Liver (tissue), 9 donors: ENCODE data around the gene KIF1A. TPM values are rescaled to one million over a fixed set of nuclear protein-coding genes. Genes with fewer than 3 reads are reported as not detected.
A peak's percentile ranks its signal among the peaks of the same experiment; 100 is the strongest.

Source experiments
- DNase-seq: peaks from one replicate; pipeline ENCODE4 v3.0.0-alpha.2; 2017; ENCODE audit warnings: low spot score
- H3K27ac ChIP-seq, 2 donors: one replicate each; pipeline ENCODE4 v1.7.0; 2013; ENCODE audit warnings: inconsistent platforms in 2 of 2, low read length in 2 of 2, control low read depth in 1 of 2, low read depth in 1 of 2, mild to moderate bottlenecking in 1 of 2
- H3K27me3 ChIP-seq, 4 donors: one replicate each; pipeline versions ENCODE4 v1.6.1 to v1.7.0; 2013; ENCODE audit warnings: low read length in 3 of 4, inconsistent platforms in 1 of 4, mild to moderate bottlenecking in 1 of 4, moderate library complexity in 1 of 4; ENCODE audit not compliant: control insufficient read depth in 4 of 4, insufficient read depth in 4 of 4
- H3K36me3 ChIP-seq, 4 donors: one replicate each; pipeline versions ENCODE4 v1.6.1 to v1.7.0; 2013; ENCODE audit warnings: low read length in 3 of 4, mild to moderate bottlenecking in 3 of 4, low read depth in 1 of 4, moderate library complexity in 1 of 4; ENCODE audit not compliant: control insufficient read depth in 4 of 4, insufficient read depth in 3 of 4
- H3K4me1 ChIP-seq, 4 donors: one replicate each; pipeline versions ENCODE4 v1.6.1 to v1.7.0; 2013; ENCODE audit warnings: low read length in 3 of 4, mild to moderate bottlenecking in 3 of 4, moderate library complexity in 1 of 4; ENCODE audit not compliant: control insufficient read depth in 4 of 4, insufficient read depth in 4 of 4
- H3K4me3 ChIP-seq, 3 donors: one replicate each; pipeline versions ENCODE4 v1.6.1 to v1.7.0; 2013; ENCODE audit warnings: low read length in 3 of 3, control low read depth in 1 of 3, low read depth in 1 of 3, mild to moderate bottlenecking in 1 of 3
- H3K9ac ChIP-seq, 2 donors: one replicate each; pipeline ENCODE4 v1.7.0; 2013; ENCODE audit warnings: low read length in 2 of 2, mild to moderate bottlenecking in 2 of 2, moderate library complexity in 2 of 2, control low read depth in 1 of 2, low read depth in 1 of 2
- H3K9me3 ChIP-seq, 4 donors: one replicate each; pipeline versions ENCODE4 v1.6.1 to v1.7.0; 2013; ENCODE audit warnings: low read length in 3 of 4; ENCODE audit not compliant: control insufficient read depth in 4 of 4
- CTCF ChIP-seq: fragments of 150-350 bp; IDR thresholded peaks from 2 replicates; pipeline ENCODE4 v1.5.1; 2017; ENCODE audit warnings: improper control_type of control experiment, low read depth, low read length; ENCODE audit not compliant: missing input control
- EGR1 ChIP-seq, 2 donors: IDR thresholded peaks; 2 replicates each; pipeline ENCODE4 v1.6.1; 2016 to 2018; ENCODE audit warnings: antibody characterized with exemption in 2 of 2, low read depth in 2 of 2
- FOXA1 ChIP-seq: IDR thresholded peaks from 2 replicates; pipeline ENCODE4 v1.6.1; 2016; ENCODE audit warnings: antibody characterized with exemption
- FOXA2 ChIP-seq: IDR thresholded peaks from 2 replicates; pipeline ENCODE4 v1.6.1; 2016; ENCODE audit warnings: antibody characterized with exemption
- GABPA ChIP-seq, 2 donors: IDR thresholded peaks in 1 of 2; conservative IDR thresholded peaks in 1 of 2; 2 replicates each; pipeline ENCODE4 v1.6.1; 2016; ENCODE audit warnings: antibody characterized with exemption in 2 of 2, mild to moderate bottlenecking in 1 of 2, moderate library complexity in 1 of 2
- HNF4A ChIP-seq, 2 donors: conservative IDR thresholded peaks; 2 replicates each; pipeline ENCODE4 v1.6.1; 2016; ENCODE audit warnings: antibody characterized with exemption in 2 of 2, mild to moderate bottlenecking in 2 of 2
- HNF4G ChIP-seq: IDR thresholded peaks from 2 replicates; pipeline ENCODE4 v1.6.1; 2016; ENCODE audit warnings: antibody characterized with exemption
- JUND ChIP-seq, 2 donors: IDR thresholded peaks; 2 replicates each; pipeline ENCODE4 v1.6.1; 2016; ENCODE audit warnings: antibody characterized with exemption in 2 of 2
- MAX ChIP-seq: IDR thresholded peaks from 2 replicates; pipeline ENCODE4 v1.6.1; 2016; ENCODE audit warnings: antibody characterized with exemption
- NR2F2 ChIP-seq: IDR thresholded peaks from 2 replicates; pipeline ENCODE4 v1.6.1; 2016; ENCODE audit warnings: antibody characterized with exemption
- RAD21 ChIP-seq, 2 donors: IDR thresholded peaks; 2 replicates each; pipeline ENCODE4 v1.6.1; 2016; ENCODE audit warnings: antibody characterized with exemption in 2 of 2, mild to moderate bottlenecking in 2 of 2
- REST ChIP-seq: IDR thresholded peaks from 2 replicates; pipeline ENCODE4 v1.6.1; 2016; ENCODE audit warnings: antibody characterized with exemption, mild to moderate bottlenecking
- RXRA ChIP-seq, 2 donors: IDR thresholded peaks; 2 replicates each; pipeline ENCODE4 v1.6.1; 2017 to 2018; ENCODE audit warnings: antibody characterized with exemption in 2 of 2, mild to moderate bottlenecking in 1 of 2
- SP1 ChIP-seq: IDR thresholded peaks from 2 replicates; pipeline ENCODE4 v1.6.1; 2018; ENCODE audit warnings: antibody characterized with exemption, mild to moderate bottlenecking
- TAF1 ChIP-seq: conservative IDR thresholded peaks from 2 replicates; pipeline ENCODE4 v1.6.1; 2016; ENCODE audit warnings: antibody characterized with exemption, mild to moderate bottlenecking
- YY1 ChIP-seq: IDR thresholded peaks from 2 replicates; pipeline ENCODE4 v1.6.1; 2016; ENCODE audit warnings: antibody characterized with exemption, mild to moderate bottlenecking
- ZBTB33 ChIP-seq: IDR thresholded peaks from 2 replicates; pipeline ENCODE4 v1.6.1; 2016; ENCODE audit warnings: antibody characterized with exemption
- WGBS: extraction: QIAGEN DNeasy Blood & Tissue Kit; methylation state at CpG from one replicate; pipeline ENCODE4 v1.1.7; 2013; 5-methylcytosine and 5-hydroxymethylcytosine counted together
- polyA plus RNA-seq, 2 donors: library from polyadenylated mRNA; stranded (reverse) in 1 of 2; unstranded in 1 of 2; fragments of 200-250 nt in 1 of 2; fragments of >200 nt in 1 of 2; fragmentation: Nextera tagmentation in 1 of 2; extraction: Ambion mirVana in 1 of 2; gene quantifications; one replicate each; pipeline versions ENCODE4 v1.2.1 to v1.2.3, GENCODE V29; 2013 to 2015
- total RNA-seq, 2 donors: library from RNA; depleted of rRNA; stranded (reverse); fragments of >200 nt; gene quantifications; one replicate each; pipeline ENCODE4 v1.2.3, GENCODE V29; 2014
- TF ChIP-seq, protein P1 (sequence below): IDR thresholded peaks from 2 replicates; pipeline ENCODE4 v1.6.1; 2016; ENCODE audit warnings: antibody characterized with exemption
- donor health status: healthy.
- donor health status: healthy.
- donor health status: healthy.
- donor health status: healthy.
- donor health status: healthy.

KIF1A gene
- total and polyA plus RNA-seq, 4 donors: 0.03 to 0.21 (median 0.11) TPM

- H3K4me1 ChIP-seq: peaks cover 11 to 79% (median 45%) of the 10 kb centered on the region in 4 donors
- H3K4me3 ChIP-seq: no peak overlapping the region
- WGBS: 85% methylated on average over 5 of the region's 5 CpGs
- no peaks in the 10 kb centered on the region for H3K9me3 ChIP-seq
- peaks cover 0 to 3% (median 0%) of the 10 kb centered on the region in 4 donors for H3K36me3 ChIP-seq
- DNase-seq: no peak
- peak overlapping the region; percentile 31 to 78 for H3K27ac ChIP-seq
- TF ChIP-seq CTCF: no peak
- no peak for TF ChIP-seq RAD21 (IDR thresholded peaks at IDR 0.05)
- TF ChIP-seq REST: no peak
- TF ChIP-seq EGR1 (IDR thresholded peaks at IDR 0.05; ENCODE audit: low read depth in 2 of 2): no peak
- H3K27me3 ChIP-seq: no peaks in the 10 kb centered on the region
- no peak overlapping the region for H3K9ac ChIP-seq
These were observed 45.4 kb upstream of the KIF1A start for GRCh38 chr2:240865391-240865790.

- WGBS: 29% methylated on average over 3 of the region's 3 CpGs
- DNase-seq: no peak
- H3K27me3 ChIP-seq: no peaks in the 10 kb centered on the region
These were observed 44.5 kb upstream of the KIF1A start for GRCh38 chr2:240864475-240864874.

More at GRCh38 chr2:240864475-240864874, 44.5 kb upstream of the KIF1A start:
- TF ChIP-seq MAX (peak; percentile 83), RAD21 (IDR thresholded peaks at IDR 0.05) (peak; percentile 28 to 36), JUND (IDR thresholded peaks at IDR 0.05) (peak in 1 of 2 donors; percentile 53), HNF4G (peak; percentile 69), HNF4A (conservative IDR thresholded peaks at IDR 0.05) (peak; percentile 86 to 91), CTCF (no peak), SP1 (peak; percentile 89), NR2F2 (no peak), RXRA (IDR thresholded peaks at IDR 0.05) (peak; percentile 76 to 96), REST (peak; percentile 54), YY1 (no peak), FOXA1 (peak; percentile 60), EGR1 (IDR thresholded peaks at IDR 0.05; ENCODE audit: low read depth in 2 of 2) (no peak), FOXA2 (peak; percentile 47), GABPA (IDR thresholded peaks at IDR 0.05 in 1 of 2, conservative IDR thresholded peaks at IDR 0.05 in 1 of 2) (no peak), ZBTB33 (peak; percentile 68), TAF1 (peak; percentile 52)
- TF ChIP-seq, protein P1, sequence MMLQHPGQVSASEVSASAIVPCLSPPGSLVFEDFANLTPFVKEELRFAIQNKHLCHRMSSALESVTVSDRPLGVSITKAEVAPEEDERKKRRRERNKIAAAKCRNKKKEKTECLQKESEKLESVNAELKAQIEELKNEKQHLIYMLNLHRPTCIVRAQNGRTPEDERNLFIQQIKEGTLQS: no peak
- Histone ChIP-seq H3K36me3 (no peaks in the 10 kb centered on the region), H3K4me1 (peaks cover 11 to 73% (median 44%) of the 10 kb centered on the region in 4 donors), H3K9ac (peak overlapping the region in 1 of 2 donors; percentile 66), H3K27ac (peak overlapping the region; percentile 68 to 78), H3K9me3 (no peaks in the 10 kb centered on the region), H3K4me3 (no peak overlapping the region)
